ENCODE data around the gene DNM3.

DNA sequence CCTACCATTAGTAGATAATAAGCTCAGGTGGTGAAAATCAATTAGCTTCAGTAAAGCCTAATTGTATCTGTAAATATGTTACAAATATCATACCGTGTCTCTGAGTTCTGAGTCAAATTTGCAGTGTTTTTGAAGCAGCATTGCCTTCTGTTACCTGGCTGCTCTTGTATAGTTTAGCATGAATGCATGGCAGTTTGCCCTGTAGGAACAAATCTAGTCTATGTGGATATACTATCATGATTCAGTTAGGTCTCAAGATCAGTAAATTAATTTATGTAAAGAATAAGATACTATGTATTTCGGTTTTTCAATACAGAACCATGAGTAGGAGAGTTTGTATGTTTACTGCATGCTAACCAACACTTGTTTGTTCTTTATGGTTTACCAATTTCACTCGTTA lies 338.6 kb downstream of the DNM3 start:
- TF ChIP-seq EZH2phosphoT487 (IDR thresholded peaks at IDR 0.05): no peak
- TF ChIP-seq, protein P1, sequence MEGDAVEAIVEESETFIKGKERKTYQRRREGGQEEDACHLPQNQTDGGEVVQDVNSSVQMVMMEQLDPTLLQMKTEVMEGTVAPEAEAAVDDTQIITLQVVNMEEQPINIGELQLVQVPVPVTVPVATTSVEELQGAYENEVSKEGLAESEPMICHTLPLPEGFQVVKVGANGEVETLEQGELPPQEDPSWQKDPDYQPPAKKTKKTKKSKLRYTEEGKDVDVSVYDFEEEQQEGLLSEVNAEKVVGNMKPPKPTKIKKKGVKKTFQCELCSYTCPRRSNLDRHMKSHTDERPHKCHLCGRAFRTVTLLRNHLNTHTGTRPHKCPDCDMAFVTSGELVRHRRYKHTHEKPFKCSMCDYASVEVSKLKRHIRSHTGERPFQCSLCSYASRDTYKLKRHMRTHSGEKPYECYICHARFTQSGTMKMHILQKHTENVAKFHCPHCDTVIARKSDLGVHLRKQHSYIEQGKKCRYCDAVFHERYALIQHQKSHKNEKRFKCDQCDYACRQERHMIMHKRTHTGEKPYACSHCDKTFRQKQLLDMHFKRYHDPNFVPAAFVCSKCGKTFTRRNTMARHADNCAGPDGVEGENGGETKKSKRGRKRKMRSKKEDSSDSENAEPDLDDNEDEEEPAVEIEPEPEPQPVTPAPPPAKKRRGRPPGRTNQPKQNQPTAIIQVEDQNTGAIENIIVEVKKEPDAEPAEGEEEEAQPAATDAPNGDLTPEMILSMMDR (IDR thresholded peaks at IDR 0.05): no peak

Measured in neural progenitor cell (in vitro differentiated cells).